A549 (cell line): Measurements from ENCODE around the gene CDC42EP5.
A peak's percentile ranks its signal among the peaks of the same experiment; 100 is the strongest.

Source experiments
- FOXS1 ChIP-seq: fragments of 250-450 bp; sonication (Bioruptor Pico); IDR thresholded peaks from 2 replicates; pipeline ENCODE4 v1.5.0; 2020; ENCODE audit warnings: mild to moderate bottlenecking, moderate library complexity
- JUN ChIP-seq, 2 experiments: fragments of >200 bp; sonication (Bioruptor Twin); formaldehyde crosslinking; IDR thresholded peaks; 2 replicates in 1 of 2; 3 replicates in 1 of 2; pipeline ENCODE4 v1.6.1; 2016 to 2017
- POLR2A ChIP-seq: IDR thresholded peaks from 2 replicates; pipeline ENCODE4 v1.6.1; 2012; ENCODE audit warnings: mild to moderate bottlenecking, low read length
- SMC3 ChIP-seq: fragments of >200 bp; sonication (Bioruptor Twin); formaldehyde crosslinking; IDR thresholded peaks from 3 replicates; pipeline ENCODE4 v1.6.1; 2018; ENCODE audit warnings: inconsistent platforms
- ZSCAN20 ChIP-seq: fragments of 250-450 bp; sonication (Bioruptor Pico); IDR thresholded peaks from 2 replicates; pipeline ENCODE4 v1.8.0; 2022; ENCODE audit warnings: mild to moderate bottlenecking, moderate library complexity
- TF ChIP-seq, protein P1 (sequence below): fragments of 150-350 bp; IDR thresholded peaks from 2 replicates; pipeline ENCODE4 v1.6.1; 2014; ENCODE audit warnings: low read depth, mild to moderate bottlenecking, low read length
- TF ChIP-seq, protein P2 (sequence below): fragments of >200 bp; sonication (Bioruptor Twin); formaldehyde crosslinking; IDR thresholded peaks from 3 replicates; pipeline ENCODE4 v1.5.1; 2016
- TF ChIP-seq, protein P3 (sequence below): IDR thresholded peaks from 2 replicates; pipeline ENCODE4 v1.6.1; 2012

DNA sequence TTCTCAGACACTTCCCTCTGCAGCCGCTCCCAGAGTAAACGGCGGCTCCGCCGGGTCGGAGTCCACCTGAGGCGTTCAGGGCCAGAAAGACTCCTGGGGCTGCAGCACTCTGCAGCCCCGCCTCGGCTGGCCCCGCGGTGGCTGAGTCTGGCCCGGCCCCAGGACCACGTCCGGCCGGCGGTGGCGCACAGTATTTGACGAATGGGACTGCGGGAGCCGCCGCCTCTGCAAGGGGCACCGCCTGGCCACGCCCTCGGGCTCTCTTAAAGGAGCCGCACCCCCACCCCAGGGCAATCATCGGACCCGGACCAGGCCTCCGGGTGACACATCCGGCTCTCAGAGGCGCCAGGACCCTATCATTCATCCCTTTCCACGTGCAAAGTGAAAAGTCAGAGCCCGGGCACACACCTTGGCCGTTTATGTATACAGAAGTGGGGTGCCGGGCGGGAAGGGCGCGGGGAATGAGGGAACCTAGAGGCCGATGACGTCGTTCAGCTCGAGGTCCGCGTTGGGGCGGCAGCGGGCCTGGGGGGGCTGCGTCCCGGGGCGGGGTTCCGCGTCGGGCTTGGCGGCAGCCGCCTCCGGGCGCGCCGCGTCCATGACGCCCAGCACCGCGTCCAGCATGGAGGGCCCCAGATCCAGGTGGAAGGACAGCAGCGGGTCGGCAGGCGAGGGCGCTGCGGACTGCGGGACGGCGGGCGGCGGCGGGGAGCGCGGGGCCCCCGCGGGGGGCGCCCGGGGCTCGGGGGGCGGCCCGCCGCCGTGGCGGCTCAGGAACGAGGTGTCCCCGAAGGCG lies 8.3 kb downstream of the CDC42EP5 start:
- TF ChIP-seq, protein P1, sequence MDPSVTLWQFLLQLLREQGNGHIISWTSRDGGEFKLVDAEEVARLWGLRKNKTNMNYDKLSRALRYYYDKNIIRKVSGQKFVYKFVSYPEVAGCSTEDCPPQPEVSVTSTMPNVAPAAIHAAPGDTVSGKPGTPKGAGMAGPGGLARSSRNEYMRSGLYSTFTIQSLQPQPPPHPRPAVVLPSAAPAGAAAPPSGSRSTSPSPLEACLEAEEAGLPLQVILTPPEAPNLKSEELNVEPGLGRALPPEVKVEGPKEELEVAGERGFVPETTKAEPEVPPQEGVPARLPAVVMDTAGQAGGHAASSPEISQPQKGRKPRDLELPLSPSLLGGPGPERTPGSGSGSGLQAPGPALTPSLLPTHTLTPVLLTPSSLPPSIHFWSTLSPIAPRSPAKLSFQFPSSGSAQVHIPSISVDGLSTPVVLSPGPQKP: no peak
- no peak for TF ChIP-seq ZSCAN20 (CRISPR knock-in tag)
- TF ChIP-seq, protein P2, sequence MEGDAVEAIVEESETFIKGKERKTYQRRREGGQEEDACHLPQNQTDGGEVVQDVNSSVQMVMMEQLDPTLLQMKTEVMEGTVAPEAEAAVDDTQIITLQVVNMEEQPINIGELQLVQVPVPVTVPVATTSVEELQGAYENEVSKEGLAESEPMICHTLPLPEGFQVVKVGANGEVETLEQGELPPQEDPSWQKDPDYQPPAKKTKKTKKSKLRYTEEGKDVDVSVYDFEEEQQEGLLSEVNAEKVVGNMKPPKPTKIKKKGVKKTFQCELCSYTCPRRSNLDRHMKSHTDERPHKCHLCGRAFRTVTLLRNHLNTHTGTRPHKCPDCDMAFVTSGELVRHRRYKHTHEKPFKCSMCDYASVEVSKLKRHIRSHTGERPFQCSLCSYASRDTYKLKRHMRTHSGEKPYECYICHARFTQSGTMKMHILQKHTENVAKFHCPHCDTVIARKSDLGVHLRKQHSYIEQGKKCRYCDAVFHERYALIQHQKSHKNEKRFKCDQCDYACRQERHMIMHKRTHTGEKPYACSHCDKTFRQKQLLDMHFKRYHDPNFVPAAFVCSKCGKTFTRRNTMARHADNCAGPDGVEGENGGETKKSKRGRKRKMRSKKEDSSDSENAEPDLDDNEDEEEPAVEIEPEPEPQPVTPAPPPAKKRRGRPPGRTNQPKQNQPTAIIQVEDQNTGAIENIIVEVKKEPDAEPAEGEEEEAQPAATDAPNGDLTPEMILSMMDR: no peak
- no peak for TF ChIP-seq SMC3
- TF ChIP-seq, protein P3, sequence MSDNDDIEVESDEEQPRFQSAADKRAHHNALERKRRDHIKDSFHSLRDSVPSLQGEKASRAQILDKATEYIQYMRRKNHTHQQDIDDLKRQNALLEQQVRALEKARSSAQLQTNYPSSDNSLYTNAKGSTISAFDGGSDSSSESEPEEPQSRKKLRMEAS: peak; percentile 91
- TF ChIP-seq POLR2A: peak; percentile 63
- peak; percentile 34 to 66; a peak in 4 of 5 replicates for TF ChIP-seq JUN (IDR thresholded peaks at IDR 0.05)
- TF ChIP-seq FOXS1 (CRISPR knock-in tag): no peak
